ENCODE results near the gene TARP.

Gene TARP

DNA sequence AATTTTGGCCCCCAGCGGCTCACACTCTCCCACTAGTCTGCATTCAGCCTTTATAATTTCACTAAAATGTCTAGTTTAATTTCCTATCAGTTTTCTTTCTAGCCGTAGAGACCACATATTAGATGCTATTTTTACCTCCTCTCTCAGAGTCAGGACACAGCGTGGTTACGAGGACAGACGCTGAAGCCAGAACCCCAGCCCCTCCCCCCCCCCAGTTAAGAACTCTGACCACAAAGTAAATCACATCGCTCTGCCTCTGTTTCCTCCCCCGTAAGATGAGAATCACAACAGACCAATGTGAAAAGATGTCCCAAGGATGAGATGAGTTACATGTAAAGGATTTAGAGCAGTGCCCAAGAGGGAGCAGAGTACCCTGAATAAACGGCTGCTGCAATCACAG is 11.1 kb upstream of the TARP start:
- TF ChIP-seq, protein P1, sequence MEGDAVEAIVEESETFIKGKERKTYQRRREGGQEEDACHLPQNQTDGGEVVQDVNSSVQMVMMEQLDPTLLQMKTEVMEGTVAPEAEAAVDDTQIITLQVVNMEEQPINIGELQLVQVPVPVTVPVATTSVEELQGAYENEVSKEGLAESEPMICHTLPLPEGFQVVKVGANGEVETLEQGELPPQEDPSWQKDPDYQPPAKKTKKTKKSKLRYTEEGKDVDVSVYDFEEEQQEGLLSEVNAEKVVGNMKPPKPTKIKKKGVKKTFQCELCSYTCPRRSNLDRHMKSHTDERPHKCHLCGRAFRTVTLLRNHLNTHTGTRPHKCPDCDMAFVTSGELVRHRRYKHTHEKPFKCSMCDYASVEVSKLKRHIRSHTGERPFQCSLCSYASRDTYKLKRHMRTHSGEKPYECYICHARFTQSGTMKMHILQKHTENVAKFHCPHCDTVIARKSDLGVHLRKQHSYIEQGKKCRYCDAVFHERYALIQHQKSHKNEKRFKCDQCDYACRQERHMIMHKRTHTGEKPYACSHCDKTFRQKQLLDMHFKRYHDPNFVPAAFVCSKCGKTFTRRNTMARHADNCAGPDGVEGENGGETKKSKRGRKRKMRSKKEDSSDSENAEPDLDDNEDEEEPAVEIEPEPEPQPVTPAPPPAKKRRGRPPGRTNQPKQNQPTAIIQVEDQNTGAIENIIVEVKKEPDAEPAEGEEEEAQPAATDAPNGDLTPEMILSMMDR (IDR thresholded peaks at IDR 0.05; ENCODE audit: low read depth, low read length), result no peak
- no peak for DNase-seq (ENCODE audit: extremely low read depth, low read depth)

DNA sequence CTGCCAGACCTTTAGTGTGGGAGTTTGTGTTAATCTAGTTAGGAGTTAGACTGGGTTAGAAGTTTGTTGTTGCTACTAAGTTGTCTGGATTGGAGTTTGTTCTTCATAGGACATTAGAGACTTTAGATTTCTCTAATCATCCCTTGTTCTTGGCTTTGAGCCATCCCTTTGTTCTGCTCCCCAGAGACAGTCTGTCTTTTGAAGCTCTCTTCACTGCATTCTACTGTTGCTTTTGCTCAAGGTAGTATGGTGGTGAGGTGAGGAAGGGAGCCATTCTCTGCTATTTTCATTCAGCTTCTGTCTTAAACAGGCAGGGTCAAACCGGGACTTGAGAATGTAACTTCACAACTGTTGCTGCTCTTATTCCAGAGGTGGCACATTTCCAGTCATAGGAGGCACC is 10.4 kb upstream of the TARP start:
- TF ChIP-seq, protein P1 (IDR thresholded peaks at IDR 0.05; ENCODE audit: low read depth, low read length), result no peak
- DNase-seq (ENCODE audit: extremely low read depth, low read depth), result no peak

DNA sequence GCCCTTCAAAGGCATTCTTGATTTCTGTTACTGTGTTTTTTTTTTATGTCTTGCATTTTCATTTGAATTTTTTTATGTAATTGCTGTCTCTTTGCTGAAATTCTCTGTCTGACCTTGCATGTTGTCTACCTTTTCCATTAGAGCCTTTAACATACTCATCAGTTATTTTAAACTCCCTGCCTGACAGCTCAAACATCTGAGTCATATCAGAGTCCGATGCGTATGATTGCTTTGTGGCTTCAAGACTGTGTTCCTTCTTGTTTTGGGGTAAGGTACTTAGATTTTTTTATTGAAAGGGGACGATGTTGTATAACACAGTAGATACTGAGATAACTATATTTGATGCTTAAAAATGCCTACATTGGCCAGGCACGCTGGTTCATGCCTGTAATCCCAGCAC is 9.7 kb upstream of the TARP start:
- TF ChIP-seq, protein P1 (IDR thresholded peaks at IDR 0.05; ENCODE audit: low read depth, low read length), result no peak
- DNase-seq (ENCODE audit: extremely low read depth, low read depth), result no peak

DNA sequence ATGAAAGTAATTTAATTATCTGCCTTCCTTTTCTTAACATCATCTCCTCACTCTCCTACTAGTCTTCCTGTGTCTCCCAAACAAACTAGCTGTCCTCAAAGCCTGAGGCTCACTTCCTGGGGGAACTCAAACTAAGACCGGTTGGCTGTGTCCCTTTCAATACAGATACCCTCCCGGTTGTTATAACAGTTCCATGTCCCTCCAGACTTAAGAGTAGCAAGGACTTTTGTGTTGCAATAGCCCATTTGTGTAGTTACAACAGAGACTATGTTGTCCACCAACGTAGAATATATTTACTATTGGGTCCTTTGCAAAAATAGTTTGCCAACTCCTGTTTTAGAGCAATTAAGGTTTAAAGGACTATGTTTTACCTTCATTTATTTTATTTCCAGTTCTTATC is 8.6 kb upstream of the TARP start:
- TF ChIP-seq, protein P1 (IDR thresholded peaks at IDR 0.05; ENCODE audit: low read depth, low read length), result no peak
- no peak for DNase-seq (ENCODE audit: extremely low read depth, low read depth)

DNA sequence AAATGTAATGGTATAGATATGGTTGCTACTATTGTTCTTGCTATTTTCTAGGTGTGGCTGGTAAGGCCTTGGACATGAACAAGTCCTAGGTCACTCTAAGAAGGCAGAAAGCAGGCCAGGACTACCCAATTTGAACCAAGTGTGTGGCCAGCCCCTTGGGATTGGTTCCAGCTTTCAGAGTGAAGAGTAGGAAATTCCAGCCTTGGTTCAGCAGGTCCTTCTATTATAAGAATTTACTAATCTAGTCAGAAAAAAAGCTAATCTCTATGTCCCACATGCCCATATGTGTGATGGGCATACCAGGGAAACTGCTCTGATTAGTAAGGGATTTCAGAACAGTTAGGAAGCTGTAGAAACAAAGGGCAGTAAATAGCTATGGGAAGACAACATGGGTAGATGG is 7.8 kb upstream of the TARP start:
- DNase-seq (ENCODE audit: extremely low read depth, low read depth), result no peak
- TF ChIP-seq, protein P1 (IDR thresholded peaks at IDR 0.05; ENCODE audit: low read depth, low read length), result no peak

DNA sequence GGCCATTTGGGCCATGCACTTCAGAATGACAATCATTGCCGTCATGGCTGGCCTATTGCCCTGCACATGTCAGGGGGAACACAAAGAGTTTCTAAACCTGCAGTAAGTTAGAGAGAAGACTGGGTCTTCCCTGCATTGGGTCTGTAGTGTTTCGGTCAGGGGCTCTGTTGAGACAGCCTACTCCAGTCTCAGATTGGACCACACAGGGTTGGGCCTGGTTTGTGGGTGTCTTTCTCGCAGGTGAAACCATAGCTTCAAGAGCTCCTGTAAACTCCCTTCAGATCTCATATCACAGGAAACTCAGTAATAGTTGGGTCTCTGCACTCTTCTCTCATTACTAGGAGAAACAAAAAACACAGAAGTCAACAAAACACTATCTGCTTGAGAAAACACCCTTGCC is 7.3 kb upstream of the TARP start:
- TF ChIP-seq, protein P1 (IDR thresholded peaks at IDR 0.05; ENCODE audit: low read depth, low read length), result no peak
- DNase-seq (ENCODE audit: extremely low read depth, low read depth), result no peak

DNA sequence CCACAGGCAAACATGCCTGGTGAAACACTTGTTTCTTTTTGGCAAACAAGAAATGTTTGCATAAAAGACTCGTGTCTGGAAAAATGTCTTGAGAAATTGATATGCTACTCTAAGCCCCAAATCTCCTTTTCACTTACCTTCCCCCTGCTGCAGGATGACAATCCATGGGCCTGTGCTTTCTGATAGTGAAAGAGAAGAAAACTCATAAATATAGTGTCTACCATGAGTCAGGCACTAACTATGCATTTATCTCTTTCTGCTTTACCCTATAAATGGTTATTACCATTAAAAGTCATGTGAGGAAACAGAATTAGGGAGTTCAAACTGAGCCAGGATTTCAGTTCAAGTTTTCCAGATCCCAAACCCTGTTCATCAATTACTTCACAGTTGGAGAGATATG is 6.6 kb upstream of the TARP start:
- TF ChIP-seq, protein P1 (IDR thresholded peaks at IDR 0.05; ENCODE audit: low read depth, low read length), result no peak
- DNase-seq (ENCODE audit: extremely low read depth, low read depth), result no peak

Data from AG09319 (cell line).